Fibroblast of pulmonary artery (primary cell): Measurements from ENCODE around the gene SMURF2.
A peak's percentile ranks its signal among the peaks of the same experiment; 100 is the strongest.

ENCODE experiments used
- DNase-seq: peaks from one replicate; pipeline ENCODE4 v3.0.0-alpha.2; 2010; ENCODE audit warnings: low read depth
- H3K4me3 ChIP-seq: replicated peaks from 2 replicates; pipeline ENCODE4 v1.5.1; 2011; ENCODE audit warnings: low read depth, mild to moderate bottlenecking, control low read depth, low read length, moderate library complexity
- TF ChIP-seq, protein P1 (sequence below): IDR thresholded peaks from 2 replicates; pipeline ENCODE4 v1.5.1; 2011; ENCODE audit warnings: mild to moderate bottlenecking, control low read depth, low read length, inconsistent platforms; ENCODE audit errors: missing control alignments

The SMURF2 gene

GRCh38 chr17:64536913-64537312, 125.2 kb downstream of the SMURF2 start:
- DNase-seq: no peak
- TF ChIP-seq, protein P1, sequence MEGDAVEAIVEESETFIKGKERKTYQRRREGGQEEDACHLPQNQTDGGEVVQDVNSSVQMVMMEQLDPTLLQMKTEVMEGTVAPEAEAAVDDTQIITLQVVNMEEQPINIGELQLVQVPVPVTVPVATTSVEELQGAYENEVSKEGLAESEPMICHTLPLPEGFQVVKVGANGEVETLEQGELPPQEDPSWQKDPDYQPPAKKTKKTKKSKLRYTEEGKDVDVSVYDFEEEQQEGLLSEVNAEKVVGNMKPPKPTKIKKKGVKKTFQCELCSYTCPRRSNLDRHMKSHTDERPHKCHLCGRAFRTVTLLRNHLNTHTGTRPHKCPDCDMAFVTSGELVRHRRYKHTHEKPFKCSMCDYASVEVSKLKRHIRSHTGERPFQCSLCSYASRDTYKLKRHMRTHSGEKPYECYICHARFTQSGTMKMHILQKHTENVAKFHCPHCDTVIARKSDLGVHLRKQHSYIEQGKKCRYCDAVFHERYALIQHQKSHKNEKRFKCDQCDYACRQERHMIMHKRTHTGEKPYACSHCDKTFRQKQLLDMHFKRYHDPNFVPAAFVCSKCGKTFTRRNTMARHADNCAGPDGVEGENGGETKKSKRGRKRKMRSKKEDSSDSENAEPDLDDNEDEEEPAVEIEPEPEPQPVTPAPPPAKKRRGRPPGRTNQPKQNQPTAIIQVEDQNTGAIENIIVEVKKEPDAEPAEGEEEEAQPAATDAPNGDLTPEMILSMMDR: no peak
- no peak overlapping the region for H3K4me3 ChIP-seq

DNA sequence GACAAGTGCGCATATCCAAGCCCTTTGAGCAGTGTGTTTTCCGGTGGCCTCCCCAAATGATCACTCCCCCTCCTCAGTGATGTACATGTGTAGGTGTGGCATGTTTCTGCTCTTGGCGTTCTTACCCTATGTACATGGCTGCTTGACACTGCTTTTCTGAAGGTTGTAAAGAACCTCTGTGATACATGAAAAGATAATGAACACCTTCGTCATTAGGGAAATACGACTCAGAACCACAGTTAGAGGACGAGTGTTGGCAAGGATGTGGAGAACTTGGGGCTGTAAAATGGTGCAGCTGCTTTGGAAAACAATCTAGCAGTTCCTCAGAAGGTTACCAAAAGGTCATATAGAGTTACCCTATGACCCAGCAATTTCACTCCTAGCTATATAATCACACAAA, 126.8 kb downstream of the SMURF2 start:
- DNase-seq: no peak
- H3K4me3 ChIP-seq: no peak overlapping the region
- TF ChIP-seq, protein P1: no peak

DNA sequence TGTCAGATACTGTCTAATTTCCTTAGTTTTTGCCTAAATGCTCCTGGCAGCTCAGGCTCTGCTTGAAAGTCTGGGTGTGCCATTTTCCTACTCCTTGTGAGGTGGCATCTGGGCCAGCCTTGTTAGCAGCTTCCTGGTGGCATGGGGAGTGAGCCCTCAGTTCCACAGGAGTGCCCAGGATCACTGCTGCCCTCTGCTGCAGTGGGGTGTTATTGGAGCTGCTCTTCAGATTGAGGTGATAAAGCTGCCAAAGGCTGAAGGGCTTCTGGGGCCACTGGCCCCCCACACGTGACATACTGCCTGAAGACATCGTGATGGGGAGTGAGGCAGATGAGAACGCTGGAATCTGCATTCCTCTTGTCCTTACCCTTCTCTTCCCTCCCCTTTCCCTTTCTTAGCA, 127.9 kb downstream of the SMURF2 start:
- H3K4me3 ChIP-seq: no peak overlapping the region
- no peak for DNase-seq
- TF ChIP-seq, protein P1: peak; percentile 16

DNA sequence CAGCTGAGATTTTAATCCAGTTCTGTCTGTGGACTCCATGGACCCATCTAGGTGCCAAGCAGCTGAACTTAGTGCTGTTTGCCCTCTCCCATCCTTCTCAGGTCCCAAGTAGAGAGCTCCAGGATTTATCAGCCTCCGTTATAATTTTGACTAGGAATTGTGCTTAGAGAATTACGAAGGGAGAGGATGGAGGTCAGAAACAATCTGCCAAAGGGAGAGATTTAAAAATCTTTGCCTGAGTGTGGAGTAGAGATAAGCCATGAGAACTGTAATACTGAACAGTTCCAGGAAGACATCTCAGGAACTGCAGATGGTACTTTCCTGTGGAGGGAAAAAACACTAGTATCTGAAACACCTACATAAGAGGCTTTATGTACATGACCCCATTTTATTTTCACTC, 128.3 kb downstream of the SMURF2 start:
- no peak for DNase-seq
- no peak overlapping the region for H3K4me3 ChIP-seq
- TF ChIP-seq, protein P1: no peak

- TF ChIP-seq, protein P1: no peak
- no peak overlapping the region for H3K4me3 ChIP-seq
- no peak for DNase-seq
Observed at GRCh38 chr17:64532409-64532808, 129.7 kb downstream of the SMURF2 start.

GRCh38 chr17:64531955-64532371, 130.1 kb downstream of the SMURF2 start:
- no peak for DNase-seq
- H3K4me3 ChIP-seq: no peak overlapping the region
- TF ChIP-seq, protein P1: no peak

- no peak overlapping the region for H3K4me3 ChIP-seq
- TF ChIP-seq, protein P1: no peak
- DNase-seq: no peak
Observed at GRCh38 chr17:64529221-64529620, 132.9 kb downstream of the SMURF2 start.
